ENCODE measurements around the gene ERP27. TPM values are rescaled to one million over a fixed set of nuclear protein-coding genes. Genes with fewer than 3 reads are reported as not detected.

The ERP27 gene
- total RNA-seq, 1 experiment from 2014 or later: 2.3 TPM

DNA sequence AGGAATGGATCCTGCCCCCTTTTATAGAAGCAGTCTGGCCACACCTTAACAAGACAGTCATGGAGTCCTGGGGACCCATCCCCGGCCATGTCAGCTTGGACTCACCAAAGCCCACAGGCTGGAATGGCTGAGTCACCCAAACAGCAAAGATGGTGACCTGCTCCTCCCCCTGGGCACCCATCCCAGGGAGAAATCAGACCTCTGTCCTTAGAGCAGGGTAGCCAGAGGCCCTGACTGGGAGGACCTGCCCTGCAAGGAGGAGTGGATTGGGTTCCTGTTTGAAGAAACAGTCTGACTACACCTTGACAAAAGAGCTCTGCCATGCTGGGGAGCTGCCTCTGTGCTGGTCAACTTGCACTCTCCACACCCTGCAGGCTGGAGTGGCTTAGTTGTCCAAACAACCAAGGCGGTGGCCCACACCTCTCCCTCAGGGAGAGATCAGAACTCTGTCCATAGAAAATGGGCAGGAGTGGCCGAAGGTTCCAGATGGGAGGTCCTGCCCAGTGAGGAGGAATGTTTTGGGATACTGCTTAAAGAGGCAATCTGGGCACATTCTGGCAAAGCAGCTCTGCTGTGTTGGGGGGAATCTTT, 69.3 kb downstream of the ERP27 start:
- no peak overlapping the region for H3K4me3 Mint-ChIP-seq (ENCODE audit: low read depth, unreplicated experiment)
- no TSS peak for BruUV-seq (replicated peaks)
- peaks cover 7% of the 10 kb centered on the region for H3K9me3 Mint-ChIP-seq (ENCODE audit: low read depth, unreplicated experiment)
- H3K4me1 Mint-ChIP-seq (ENCODE audit: low read depth, unreplicated experiment): no peaks in the 10 kb centered on the region
- no peaks in the 10 kb centered on the region for H3K36me3 Mint-ChIP-seq (ENCODE audit: insufficient read depth, unreplicated experiment)
- intact Hi-C loops (cut with micrococcal nuclease; ENCODE audit: unreplicated experiment): no loop called here
- TF ChIP-seq, protein P1, sequence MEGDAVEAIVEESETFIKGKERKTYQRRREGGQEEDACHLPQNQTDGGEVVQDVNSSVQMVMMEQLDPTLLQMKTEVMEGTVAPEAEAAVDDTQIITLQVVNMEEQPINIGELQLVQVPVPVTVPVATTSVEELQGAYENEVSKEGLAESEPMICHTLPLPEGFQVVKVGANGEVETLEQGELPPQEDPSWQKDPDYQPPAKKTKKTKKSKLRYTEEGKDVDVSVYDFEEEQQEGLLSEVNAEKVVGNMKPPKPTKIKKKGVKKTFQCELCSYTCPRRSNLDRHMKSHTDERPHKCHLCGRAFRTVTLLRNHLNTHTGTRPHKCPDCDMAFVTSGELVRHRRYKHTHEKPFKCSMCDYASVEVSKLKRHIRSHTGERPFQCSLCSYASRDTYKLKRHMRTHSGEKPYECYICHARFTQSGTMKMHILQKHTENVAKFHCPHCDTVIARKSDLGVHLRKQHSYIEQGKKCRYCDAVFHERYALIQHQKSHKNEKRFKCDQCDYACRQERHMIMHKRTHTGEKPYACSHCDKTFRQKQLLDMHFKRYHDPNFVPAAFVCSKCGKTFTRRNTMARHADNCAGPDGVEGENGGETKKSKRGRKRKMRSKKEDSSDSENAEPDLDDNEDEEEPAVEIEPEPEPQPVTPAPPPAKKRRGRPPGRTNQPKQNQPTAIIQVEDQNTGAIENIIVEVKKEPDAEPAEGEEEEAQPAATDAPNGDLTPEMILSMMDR (IDR thresholded peaks at IDR 0.05; ENCODE audit: unreplicated experiment): no peak
- H3K27ac Mint-ChIP-seq (ENCODE audit: unreplicated experiment): no peak overlapping the region
- H3K27me3 Mint-ChIP-seq (ENCODE audit: unreplicated experiment): peaks cover 19% of the 10 kb centered on the region
- CTCF ChIA-PET: no interaction called here
- no peak for DNase-seq

Other genes with a start within 250 kb of the ERP27 start
- not detected in 2 replicates for gene GUCY2C, start 241.9 kb downstream of the ERP27 start, total RNA-seq (2022)
- gene WBP11, start 135.1 kb downstream of the ERP27 start, total RNA-seq (2022): 75.9 and 97.4 TPM in 2 replicates
- 0.95 and 1.2 TPM in 2 replicates for gene C12orf60, start 134.9 kb downstream of the ERP27 start, total RNA-seq (2022)
- gene SMCO3, start 124.4 kb downstream of the ERP27 start, total RNA-seq (2022): not detected in 2 replicates
- not detected in 2 replicates for gene ART4, start 95.0 kb downstream of the ERP27 start, total RNA-seq (2022)
- gene MGP, start 52.7 kb downstream of the ERP27 start, total RNA-seq (2022): 0.64 TPM in 1 of 2 replicates, not detected in the other
- 23.5 and 23.6 TPM in 2 replicates for gene ARHGDIB, start 23.1 kb upstream of the ERP27 start, total RNA-seq (2022)
- not detected in 2 replicates for gene PDE6H, start 34.5 kb upstream of the ERP27 start, total RNA-seq (2022)

All from Calu3 (cell line).